GM19239 (cell line): ENCODE results near the gene RPL22L1.
"Not testable (repeated sequence)": the region's sequence is repeated elsewhere in the genome, so short reads cannot be mapped to it uniquely, and the experiment has no call there.

Experiments
- DNase-seq: peaks from one replicate; pipeline ENCODE4 v3.0.0; 2011; ENCODE audit warnings: low spot score; ENCODE audit not compliant: insufficient read length
- FAIRE-seq: peaks from 2 replicates; lab custom pipeline; 2011; peaks lifted over from hg19 to GRCh38; lab: Jason Lieb, UNC

RPL22L1 gene

DNA sequence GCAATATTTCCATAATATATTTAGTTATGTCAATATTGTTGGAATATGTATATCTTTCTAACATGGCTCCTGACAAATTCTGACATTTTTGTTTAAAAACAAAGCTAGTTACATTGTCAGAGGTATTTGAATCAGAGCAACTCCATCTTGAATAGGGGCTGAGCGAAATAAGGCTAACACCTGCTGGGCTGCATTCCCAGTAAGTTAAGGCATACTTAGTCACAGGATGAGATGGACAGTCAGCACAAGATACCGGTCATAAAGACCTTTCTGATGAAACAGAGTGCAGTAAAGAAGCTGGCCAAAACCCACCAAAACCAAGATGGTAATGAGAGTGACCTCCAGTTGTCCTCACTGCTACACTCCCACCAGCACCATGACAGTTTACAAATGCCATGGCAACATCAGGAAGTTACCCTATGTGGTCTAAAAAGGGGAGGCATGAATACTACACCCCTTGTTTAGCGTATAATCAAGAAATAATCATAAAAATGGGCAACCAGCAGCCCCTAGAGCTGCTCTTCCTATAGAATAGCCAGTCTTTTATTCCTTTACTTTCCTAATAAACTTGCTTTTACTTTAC lies 30.4 kb downstream of the RPL22L1 start:
- no peak for FAIRE-seq

DNA sequence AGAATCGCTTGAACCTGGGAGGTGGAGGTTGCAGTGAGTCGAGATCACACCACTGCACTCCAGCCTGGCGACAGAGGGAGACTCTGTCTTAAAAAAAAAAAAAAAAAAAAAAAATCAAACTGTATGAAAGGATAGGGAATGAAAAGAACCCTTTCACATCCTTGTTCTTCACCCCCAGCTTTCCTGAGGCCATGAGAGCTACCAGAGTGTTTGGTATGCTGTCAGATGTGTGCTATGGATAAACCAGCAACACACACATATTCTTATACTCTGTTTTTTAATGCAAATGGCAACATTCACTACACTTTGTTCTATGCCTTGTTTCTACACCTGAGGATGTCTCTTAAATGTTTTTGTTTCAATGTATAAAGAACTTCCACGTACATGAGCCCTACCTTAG lies 33.5 kb downstream of the RPL22L1 start:
- DNase-seq: no peak

More for the DNA sequence above, 30.4 kb downstream of the RPL22L1 start:
- no peak for DNase-seq

DNA sequence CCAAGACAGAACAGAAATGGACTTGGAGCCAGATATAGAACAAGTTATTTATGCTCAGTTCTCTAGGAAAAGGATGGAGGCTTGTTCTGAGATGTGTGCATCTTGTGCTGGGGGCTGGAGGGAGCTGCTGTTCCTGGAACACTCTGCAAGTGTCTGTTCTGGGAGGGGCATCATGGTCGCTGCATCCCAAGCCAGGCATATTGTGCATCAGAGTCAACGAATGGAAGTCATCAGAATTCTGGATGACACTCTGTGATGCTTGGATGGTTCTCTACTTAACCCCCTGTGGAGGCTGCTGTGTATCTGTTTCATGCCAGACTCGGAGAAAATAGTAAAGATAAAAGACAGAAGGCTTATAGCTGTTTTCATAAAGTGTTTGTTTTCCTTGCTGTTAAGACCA lies 34.7 kb downstream of the RPL22L1 start:
- FAIRE-seq: no peak
- no peak for DNase-seq

More for the DNA sequence above, 33.5 kb downstream of the RPL22L1 start:
- FAIRE-seq: no peak

- no peak for DNase-seq
- no peak for FAIRE-seq
Measured at GRCh38 chr3:170830580-170830979, 39.4 kb downstream of the RPL22L1 start.

DNA sequence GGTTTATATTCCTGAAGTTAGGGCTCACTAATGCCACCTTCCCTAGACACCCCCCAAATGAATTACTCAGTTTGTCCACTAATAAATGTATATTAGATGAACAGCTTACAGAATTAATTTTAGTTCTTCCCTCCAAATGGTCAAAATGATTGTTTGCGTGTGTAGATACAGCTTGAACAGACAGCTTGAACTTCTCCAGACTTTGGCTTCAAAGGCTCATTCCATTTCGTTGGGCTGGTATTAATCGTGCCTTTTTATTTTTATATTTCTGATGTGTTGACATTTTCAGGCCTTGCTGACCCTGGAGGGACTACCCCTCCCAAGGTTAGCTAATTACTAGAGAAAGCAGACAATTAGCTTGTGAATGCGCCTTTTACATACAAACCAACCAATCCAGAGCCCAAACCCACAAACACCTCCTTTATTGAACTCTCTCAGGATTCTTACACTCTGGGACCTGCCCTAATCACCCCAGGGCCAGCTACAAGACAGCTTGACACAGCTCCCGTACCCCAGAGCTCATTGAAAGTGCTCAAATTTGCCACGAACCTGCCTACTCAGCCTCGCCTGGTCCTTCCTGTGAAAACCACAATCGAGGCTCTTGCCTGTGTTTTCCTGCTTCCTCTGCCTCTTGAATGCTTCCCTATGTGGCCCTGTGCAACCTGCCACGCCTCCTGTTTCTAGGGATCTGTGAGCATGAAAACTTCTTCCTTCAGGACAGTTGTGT lies 40.3 kb downstream of the RPL22L1 start:
- no peak for DNase-seq

GRCh38 chr3:170826047-170826446 lies 43.9 kb downstream of the RPL22L1 start:
- DNase-seq (no peak), FAIRE-seq (no peak)

More for the DNA sequence above, 40.3 kb downstream of the RPL22L1 start:
- no peak for FAIRE-seq

DNA sequence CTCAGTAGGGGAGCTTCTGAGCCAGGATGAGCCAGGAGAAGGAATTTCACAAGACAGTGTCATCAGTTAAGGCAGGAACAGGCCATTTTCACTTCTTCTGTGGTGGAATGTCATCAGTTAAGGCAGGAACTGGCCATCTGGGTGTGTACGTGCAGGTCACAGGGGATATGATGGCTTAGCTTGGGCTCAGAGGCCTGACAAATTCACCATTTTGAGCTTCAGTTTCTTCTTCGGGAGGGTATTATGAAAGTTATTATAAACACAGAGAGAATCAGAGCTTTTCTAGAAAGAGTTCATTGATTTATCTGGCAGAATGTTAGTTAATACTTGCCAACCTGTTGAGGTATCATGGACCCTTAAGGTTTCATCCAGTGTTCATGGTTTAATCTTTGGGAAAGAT lies 46.4 kb downstream of the RPL22L1 start:
- FAIRE-seq, DNase-seq: not testable (repeated sequence)

DNA sequence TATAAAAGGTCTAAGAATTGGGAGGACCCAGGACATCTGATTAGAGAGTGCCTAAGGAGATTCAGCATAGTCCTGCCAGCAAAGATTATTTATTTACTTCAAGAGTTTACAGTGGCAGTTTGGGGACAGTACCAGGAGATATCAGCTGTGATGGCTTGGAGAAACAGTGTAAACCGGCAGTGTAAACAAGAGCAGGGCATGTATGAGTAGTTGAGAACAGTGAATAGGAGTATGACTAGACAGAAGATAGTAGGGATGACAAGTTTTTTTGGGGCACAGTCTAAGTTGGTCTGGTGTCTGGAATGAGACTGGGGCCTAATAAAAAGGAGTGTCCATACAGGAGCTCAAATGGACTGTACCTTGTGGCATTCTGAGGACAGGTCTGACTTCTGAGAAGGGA lies 51.7 kb downstream of the RPL22L1 start:
- not testable (repeated sequence) for FAIRE-seq, DNase-seq

DNA sequence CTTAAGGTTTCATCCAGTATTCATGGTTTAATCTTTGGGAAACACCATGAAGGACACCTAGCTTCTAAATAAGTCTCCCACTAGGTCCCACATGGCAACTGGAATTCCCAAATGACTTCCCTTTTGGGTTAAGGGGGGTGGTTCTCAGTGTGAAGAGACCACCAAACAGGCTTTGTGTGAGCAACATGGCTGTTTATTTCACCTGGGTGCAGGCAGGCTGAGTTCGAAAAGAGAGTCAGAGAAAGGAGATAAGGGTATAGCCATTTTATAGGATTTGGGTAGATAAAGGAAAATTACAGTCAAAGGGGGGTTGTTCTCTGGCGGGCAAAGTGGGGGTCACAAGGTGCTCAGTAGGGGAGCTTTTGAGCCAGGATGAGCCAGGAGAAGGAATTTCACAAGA lies 52.5 kb downstream of the RPL22L1 start:
- DNase-seq, FAIRE-seq: not testable (repeated sequence)

- DNase-seq (no peak), FAIRE-seq (no peak)
Measured at GRCh38 chr3:170816841-170817240, 53.2 kb downstream of the RPL22L1 start.

GRCh38 chr3:170816341-170816740 lies 53.7 kb downstream of the RPL22L1 start:
- FAIRE-seq (no peak), DNase-seq (no peak)

GRCh38 chr3:170815936-170816335 lies 54.1 kb downstream of the RPL22L1 start:
- DNase-seq: no peak
- FAIRE-seq: no peak

- FAIRE-seq (no peak), DNase-seq (no peak)
Measured at GRCh38 chr3:170815340-170815739, 54.7 kb downstream of the RPL22L1 start.
